ENCODE measurements around the gene SCYGR8.

SCYGR8 gene

GRCh38 chr2:227793148-227793712 lies 47.5 kb downstream of the SCYGR8 start:
- H3K9me3 ChIP-seq (ENCODE audit: insufficient read depth, low read length, severe bottlenecking), result no peaks in the 10 kb centered on the region
- no peak overlapping the region for H3K4me3 ChIP-seq (ENCODE audit: low read depth in 1 of 2, low read length in 2 of 2)
- ATAC-seq (ENCODE audit: insufficient read depth, low read depth) (no peak), DNase-seq (no peak)
- no peak overlapping the region for H3K9ac ChIP-seq (ENCODE audit: low read depth, low read length)
- H4K20me1 ChIP-seq (ENCODE audit: insufficient read depth, low read length), result no peaks in the 10 kb centered on the region
- no peaks in the 10 kb centered on the region for H3K79me2 ChIP-seq (ENCODE audit: insufficient read depth, low read length)
- no peak overlapping the region for H3K27ac ChIP-seq (ENCODE audit: low read length)
- no peak overlapping the region for H3K4me2 ChIP-seq (ENCODE audit: insufficient read depth, low read length)
- H2AFZ ChIP-seq (ENCODE audit: low read depth, low read length), result no peak overlapping the region
- no peak for TF ChIP-seq EZH2 (IDR thresholded peaks at IDR 0.05; ENCODE audit: borderline replicate concordance, low read depth, low read length, severe bottlenecking)
- H3K4me1 ChIP-seq (ENCODE audit: insufficient read depth, low read length), result no peaks in the 10 kb centered on the region
- H3K36me3 ChIP-seq (ENCODE audit: insufficient read depth, low read length), result no peaks in the 10 kb centered on the region
- no peaks in the 10 kb centered on the region for H3K27me3 ChIP-seq (ENCODE audit: insufficient read depth, low read length, poor library complexity)
